Suprapubic skin (tissue), 4 donors: Measurements from ENCODE around the gene ACSM3.

Experiments
- EP300 ChIP-seq: sonication (generic); formaldehyde crosslinking; IDR thresholded peaks from one replicate; pipeline ENCODE4 v1.6.1; 2017; ENCODE audit warnings: antibody characterized with exemption
- POLR2A ChIP-seq, 2 donors: fragments of 450-650 bp; IDR thresholded peaks; one replicate each; pipeline ENCODE4 v1.6.1; 2017; ENCODE audit warnings: antibody characterized with exemption in 2 of 2, mild to moderate bottlenecking in 2 of 2, moderate library complexity in 2 of 2
- POLR2AphosphoS5 ChIP-seq, 3 donors: sonication (generic); formaldehyde crosslinking; IDR thresholded peaks; one replicate each; pipeline ENCODE4 v1.6.1; 2017; ENCODE audit warnings: antibody characterized with exemption in 3 of 3
- TF ChIP-seq, protein P1 (sequence below), 2 donors: fragments of 200-600 bp in 1 of 2; fragments of 450-650 bp in 1 of 2; sonication (generic) in 1 of 2; IDR thresholded peaks; one replicate each; pipeline ENCODE4 v1.5.1; 2016 to 2019; ENCODE audit warnings: antibody characterized with exemption in 2 of 2, mild to moderate bottlenecking in 1 of 2, moderate library complexity in 1 of 2

DNA sequence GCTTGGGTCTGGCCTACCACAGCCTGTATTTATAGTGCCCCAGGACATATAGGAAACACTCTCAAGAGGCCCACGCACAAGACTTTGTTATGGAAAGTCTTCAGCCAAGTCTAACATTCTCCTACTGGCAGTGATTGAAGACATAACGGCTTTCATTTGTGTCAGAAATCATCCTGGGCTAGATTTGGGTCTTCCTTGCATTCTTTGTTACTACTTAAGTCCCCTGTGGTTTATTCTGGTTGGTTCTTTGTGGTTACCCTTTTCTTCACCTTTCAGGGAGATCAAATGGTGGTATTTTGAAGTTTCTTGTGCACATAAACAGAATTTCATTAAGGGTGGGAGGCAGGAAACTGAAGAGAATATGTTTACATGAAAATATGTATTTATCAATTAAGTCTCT lies 80.2 kb downstream of the ACSM3 start:
- TF ChIP-seq POLR2A (IDR thresholded peaks at IDR 0.05) = no peak
- TF ChIP-seq EP300 = no peak
- TF ChIP-seq, protein P1, sequence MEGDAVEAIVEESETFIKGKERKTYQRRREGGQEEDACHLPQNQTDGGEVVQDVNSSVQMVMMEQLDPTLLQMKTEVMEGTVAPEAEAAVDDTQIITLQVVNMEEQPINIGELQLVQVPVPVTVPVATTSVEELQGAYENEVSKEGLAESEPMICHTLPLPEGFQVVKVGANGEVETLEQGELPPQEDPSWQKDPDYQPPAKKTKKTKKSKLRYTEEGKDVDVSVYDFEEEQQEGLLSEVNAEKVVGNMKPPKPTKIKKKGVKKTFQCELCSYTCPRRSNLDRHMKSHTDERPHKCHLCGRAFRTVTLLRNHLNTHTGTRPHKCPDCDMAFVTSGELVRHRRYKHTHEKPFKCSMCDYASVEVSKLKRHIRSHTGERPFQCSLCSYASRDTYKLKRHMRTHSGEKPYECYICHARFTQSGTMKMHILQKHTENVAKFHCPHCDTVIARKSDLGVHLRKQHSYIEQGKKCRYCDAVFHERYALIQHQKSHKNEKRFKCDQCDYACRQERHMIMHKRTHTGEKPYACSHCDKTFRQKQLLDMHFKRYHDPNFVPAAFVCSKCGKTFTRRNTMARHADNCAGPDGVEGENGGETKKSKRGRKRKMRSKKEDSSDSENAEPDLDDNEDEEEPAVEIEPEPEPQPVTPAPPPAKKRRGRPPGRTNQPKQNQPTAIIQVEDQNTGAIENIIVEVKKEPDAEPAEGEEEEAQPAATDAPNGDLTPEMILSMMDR (IDR thresholded peaks at IDR 0.05) = no peak
- no peak for TF ChIP-seq POLR2AphosphoS5 (IDR thresholded peaks at IDR 0.05)
